HCT116 (cell line): ENCODE results near the gene ALOX5AP. TPM values are rescaled to one million over a fixed set of nuclear protein-coding genes. Genes with fewer than 3 reads are reported as not detected.

Source experiments
- ATAC-seq: fragments of 200-7000 bp; cut with Tn5 transposase; 2 replicates; pipeline ENCODE4 v1.9.1; 2020; ENCODE audit warnings: mild to moderate bottlenecking, moderate library complexity
- BruUV-seq: library from RNA; stranded (reverse); fragments of 400-500 nt; replicated peaks from 2 replicates; lab custom pipeline; 2021; lab: Mats Ljungman, UMichigan
- CTCF ChIA-PET: fragments of 300-600 bp; sonication (Branson Sonifier 250); formaldehyde crosslinking; loops from one replicate; lab custom pipeline; 2021; ENCODE audit warnings: antibody characterized with exemption; lab: Charles Lee
- POLR2A ChIA-PET: fragments of 300-600, 350-600 bp; sonication (Branson Sonifier 250); formaldehyde crosslinking; loops from one replicate; lab custom pipeline; 2021; ENCODE audit warnings: antibody characterized with exemption; lab: Charles Lee
- RAD21 ChIA-PET, 2 experiments: fragments of 300-600 bp; sonication (Branson Sonifier 250); formaldehyde crosslinking; loops; one replicate each; lab custom pipeline; 2023; ENCODE audit warnings: low total read pairs in 2 of 2; ENCODE audit not compliant: uncharacterized antibody in 2 of 2, unreplicated experiment in 2 of 2, low non-redundant PET in 1 of 2; lab: Charles Lee
- DNase-seq: peaks from one replicate; pipeline ENCODE4 v3.0.0-alpha.2; 2010; ENCODE audit warnings: low read depth, low spot score
- H2AFZ ChIP-seq: fragments of 200-600 bp; shearing (Covaris generic), sonication (generic); 2 replicates; pipeline ENCODE4 v1.6.1; 2017; ENCODE audit warnings: low read depth, mixed run types, mixed read lengths, antibody characterized with exemption, low read length; ENCODE audit not compliant: poor library complexity, severe bottlenecking
- H3K27ac ChIP-seq: 2 replicates; pipeline ENCODE4 v1.5.1; 2012; ENCODE audit warnings: low read depth, low read length
- H3K27me3 ChIP-seq: fragments of 200-600 bp; sonication (generic); 2 replicates; pipeline ENCODE4 v1.6.1; 2016; ENCODE audit warnings: mixed run types, low read length, mixed read lengths; ENCODE audit not compliant: insufficient read depth
- H3K36me3 ChIP-seq, 2 experiments: fragments of 200-500 bp in 1 of 2; fragments of 200-600 bp in 1 of 2; sonication (Bioruptor generic) in 1 of 2; sonication (generic) in 1 of 2; 2 replicates each; pipeline versions ENCODE4 v1.5.1 to v1.6.1; 2014 to 2016; ENCODE audit warnings: low read length in 2 of 2, inconsistent platforms in 1 of 2, mixed read lengths in 1 of 2, mixed run types in 1 of 2; ENCODE audit not compliant: insufficient read depth in 2 of 2, control insufficient read depth in 1 of 2
- H3K4me1 ChIP-seq, 2 experiments: fragments of 200-600 bp in 1 of 2; sonication (generic) in 1 of 2; 2 replicates each; pipeline versions ENCODE4 v1.5.1 to v1.6.1; 2012 to 2017; ENCODE audit warnings: low read length in 2 of 2, inconsistent platforms in 1 of 2, mild to moderate bottlenecking in 1 of 2, mixed read lengths in 1 of 2, mixed run types in 1 of 2, moderate library complexity in 1 of 2; ENCODE audit not compliant: insufficient read depth in 2 of 2, control insufficient read depth in 1 of 2
- H3K4me2 ChIP-seq: fragments of 200-600 bp; sonication (generic); 2 replicates; pipeline ENCODE4 v1.6.1; 2017; ENCODE audit warnings: mixed run types, low read length, mixed read lengths
- H3K4me3 ChIP-seq, 2 experiments: fragments of 200-600 bp in 1 of 2; sonication (generic) in 1 of 2; replicated peaks in 1 of 2; 2 replicates each; pipeline ENCODE4 v1.5.1; 2011 to 2016; ENCODE audit warnings: low read length in 2 of 2, control low read depth in 1 of 2, low read depth in 1 of 2, mild to moderate bottlenecking in 1 of 2, mixed read lengths in 1 of 2, mixed run types in 1 of 2
- H3K79me2 ChIP-seq: fragments of 200-600 bp; sonication (generic); 2 replicates; pipeline ENCODE4 v1.6.1; 2017; ENCODE audit warnings: mild to moderate bottlenecking, mixed run types, low read length, moderate library complexity, mixed read lengths; ENCODE audit not compliant: insufficient read depth
- H3K9ac ChIP-seq: fragments of 200-600 bp; sonication (generic); 2 replicates; pipeline ENCODE4 v1.6.1; 2016; ENCODE audit warnings: low read length, mixed read lengths
- H3K9me2 ChIP-seq: fragments of 200-600 bp; sonication (generic), shearing (Covaris generic); 2 replicates; pipeline ENCODE4 v1.6.1; 2017; ENCODE audit warnings: mixed run types, mild to moderate bottlenecking, moderate library complexity; ENCODE audit not compliant: insufficient read depth
- H3K9me3 ChIP-seq, 2 experiments: fragments of 200-500 bp in 1 of 2; fragments of 200-600 bp in 1 of 2; sonication (Bioruptor generic) in 1 of 2; sonication (generic) in 1 of 2; 2 replicates each; pipeline ENCODE4 v1.6.1; 2014 to 2017; ENCODE audit warnings: low read length in 2 of 2, mixed read lengths in 2 of 2, inconsistent platforms in 1 of 2, low read depth in 1 of 2, mild to moderate bottlenecking in 1 of 2, mixed run types in 1 of 2, moderate library complexity in 1 of 2; ENCODE audit not compliant: control insufficient read depth in 1 of 2, insufficient read depth in 1 of 2
- H4K20me1 ChIP-seq: fragments of 200-600 bp; sonication (generic), shearing (Covaris generic); 2 replicates; pipeline ENCODE4 v1.6.1; 2017; ENCODE audit warnings: mixed run types, mild to moderate bottlenecking, moderate library complexity; ENCODE audit not compliant: insufficient read depth
- ELF1 ChIP-seq: IDR thresholded peaks from 2 replicates; pipeline ENCODE4 v1.6.1; 2012; ENCODE audit warnings: low read depth, borderline replicate concordance
- EZH2phosphoT487 ChIP-seq: fragments of 200-600 bp; IDR thresholded peaks from 2 replicates; pipeline ENCODE4 v1.6.1; 2018; ENCODE audit warnings: antibody characterized with exemption, borderline replicate concordance
- FOSL1 ChIP-seq: IDR thresholded peaks from 2 replicates; pipeline ENCODE4 v1.6.1; 2012; ENCODE audit warnings: low read depth
- JUND ChIP-seq: IDR thresholded peaks from 2 replicates; pipeline ENCODE4 v1.6.1; 2012
- POLR2AphosphoS5 ChIP-seq: IDR thresholded peaks from 2 replicates; pipeline ENCODE4 v1.6.1; 2011; ENCODE audit warnings: mild to moderate bottlenecking, low read depth, low read length, moderate library complexity
- REST ChIP-seq: IDR thresholded peaks from 2 replicates; pipeline ENCODE4 v1.6.1; 2012; ENCODE audit warnings: low read depth
- ZBTB33 ChIP-seq: IDR thresholded peaks from 2 replicates; pipeline ENCODE4 v1.6.1; 2011; ENCODE audit warnings: mild to moderate bottlenecking, low read length, moderate library complexity; ENCODE audit not compliant: insufficient replicate concordance; ENCODE audit errors: extremely low read depth
- intact Hi-C: fragments of 100-400 bp; cut with micrococcal nuclease; formaldehyde crosslinking; loops from 2 replicates; pipeline ENCODE4 v1.10.0; 2022
- total RNA-seq: library from RNA; stranded (reverse); gene quantifications from one replicate; pipeline ENCODE4 v1.2.1, GENCODE V29; 2021; ENCODE audit not compliant: unreplicated experiment
- TF ChIP-seq, protein P1 (sequence below): IDR thresholded peaks from 2 replicates; pipeline ENCODE4 v1.6.1; 2012
- TF ChIP-seq, protein P2 (sequence below), 3 experiments: fragments of 200-600 bp in 1 of 3; sonication (generic) in 1 of 3; IDR thresholded peaks in 2 of 3; conservative IDR thresholded peaks in 1 of 3; 2 replicates each; pipeline ENCODE4 v1.5.1; 2012 to 2017; ENCODE audit warnings: low read depth in 2 of 3, low read length in 2 of 3, antibody characterized with exemption in 1 of 3, borderline replicate concordance in 1 of 3, control low read depth in 1 of 3, mild to moderate bottlenecking in 1 of 3, mixed read lengths in 1 of 3, mixed run types in 1 of 3, moderate library complexity in 1 of 3; ENCODE audit not compliant: insufficient read depth in 1 of 3

The ALOX5AP gene
- total RNA-seq, 1 experiment from 2014 or later = not detected

DNA sequence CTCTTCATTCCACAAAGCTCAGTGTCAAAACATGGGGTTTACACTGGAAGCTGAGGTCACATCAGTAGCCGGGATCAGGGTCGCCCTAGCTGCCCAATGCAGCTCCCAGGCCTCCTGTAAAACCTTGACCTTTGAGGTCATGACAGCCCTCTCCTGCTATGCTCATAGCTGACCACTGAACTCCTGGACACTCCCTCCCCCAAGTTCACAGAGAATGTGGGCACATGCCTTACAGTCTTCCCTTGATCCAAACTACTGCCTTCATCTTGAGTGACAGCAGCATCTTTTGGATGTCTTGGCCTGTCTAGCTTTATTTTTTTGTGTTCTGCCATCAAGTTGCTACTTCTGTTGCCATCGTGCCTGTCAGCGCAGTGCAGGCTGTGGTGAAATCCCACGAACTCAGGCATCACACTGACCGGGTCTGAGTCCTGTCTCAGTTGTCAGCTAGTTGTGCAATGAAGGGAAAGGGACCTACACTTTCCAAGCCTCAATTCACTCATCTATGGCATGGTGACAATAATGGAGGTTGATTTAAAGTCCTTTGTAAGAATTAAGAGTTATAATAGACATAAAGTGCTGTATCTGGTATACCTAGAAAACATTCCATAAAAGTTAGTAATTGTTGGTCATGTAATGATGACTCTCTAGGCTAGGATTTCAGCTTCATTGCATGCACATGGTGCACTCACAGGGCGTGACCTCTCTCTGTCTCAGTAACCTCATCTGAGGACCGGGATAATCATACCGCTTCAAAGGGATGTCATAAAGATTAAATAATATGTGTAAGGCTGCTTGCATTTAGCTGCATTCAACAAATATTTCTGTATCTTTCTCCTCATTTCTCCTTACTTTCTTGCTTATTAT is 16.4 kb upstream of the ALOX5AP start:
- H3K9ac ChIP-seq = no peak overlapping the region
- ATAC-seq = peak; percentile 84
- peak overlapping the region; percentile 44 for H3K4me2 ChIP-seq
- H3K9me3 ChIP-seq = no peaks in the 10 kb centered on the region
- peaks cover 0 to 13% of the 10 kb centered on the region in 2 experiments; a peak in 2 of 4 replicates for H3K4me1 ChIP-seq
- peak; percentile 16 for DNase-seq
- ChIA-PET POLR2A (no interaction called here), CTCF (no interaction called here), RAD21 (no interaction called here)
- peaks cover 5% of the 10 kb centered on the region; the same call in 1 of the 2 replicates for H3K27me3 ChIP-seq
- no peak overlapping the region for H3K27ac ChIP-seq
- H3K36me3 ChIP-seq = no peaks in the 10 kb centered on the region
- TF ChIP-seq, protein P1, sequence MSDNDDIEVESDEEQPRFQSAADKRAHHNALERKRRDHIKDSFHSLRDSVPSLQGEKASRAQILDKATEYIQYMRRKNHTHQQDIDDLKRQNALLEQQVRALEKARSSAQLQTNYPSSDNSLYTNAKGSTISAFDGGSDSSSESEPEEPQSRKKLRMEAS = 0 out of 2 replicates have a peak, but pooled peaks have one; percentile 21
- peak; percentile 28; the same call in 1 of the 2 replicates for TF ChIP-seq FOSL1
- TF ChIP-seq JUND = peak; percentile 38; the same call in 1 of the 2 replicates
- no peak for TF ChIP-seq POLR2AphosphoS5
- no peak overlapping the region for H3K4me3 ChIP-seq
- H3K79me2 ChIP-seq = no peaks in the 10 kb centered on the region
- H2AFZ ChIP-seq = no peak overlapping the region
- BruUV-seq = no TSS peak
- no peaks in the 10 kb centered on the region for H4K20me1 ChIP-seq
- intact Hi-C loops = no loop called here
- H3K9me2 ChIP-seq = no peaks in the 10 kb centered on the region

DNA sequence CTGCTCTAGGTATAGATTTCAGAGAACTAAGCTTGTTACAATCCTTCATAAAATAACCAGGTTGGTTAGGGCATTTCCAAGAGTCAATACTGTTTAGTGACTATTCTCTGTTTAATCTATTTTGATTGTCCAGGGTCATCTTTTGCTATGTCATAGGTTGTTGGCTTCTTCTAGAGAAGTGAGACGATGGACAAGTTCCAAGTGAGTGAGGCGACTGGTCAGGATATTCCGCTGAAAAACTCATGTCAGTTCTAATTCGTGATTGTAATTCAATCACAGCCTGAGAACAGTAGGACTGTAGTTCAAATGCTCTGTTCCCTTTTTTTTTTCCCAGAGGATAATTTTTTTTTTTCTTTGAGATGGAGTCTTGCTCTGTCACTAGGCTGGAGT is 15.8 kb upstream of the ALOX5AP start:
- H3K27ac ChIP-seq = no peak overlapping the region
- intact Hi-C loops = no loop called here
- ChIA-PET POLR2A (no interaction called here), RAD21 (no interaction called here), CTCF (no interaction called here)
- H3K9me3 ChIP-seq = no peaks in the 10 kb centered on the region
- H3K27me3 ChIP-seq = peaks cover 5% of the 10 kb centered on the region; the same call in 1 of the 2 replicates
- H2AFZ ChIP-seq = no peak overlapping the region
- H3K36me3 ChIP-seq = no peaks in the 10 kb centered on the region
- no peak overlapping the region for H3K4me3 ChIP-seq
- peak overlapping the region; percentile 44 for H3K4me2 ChIP-seq
- no peaks in the 10 kb centered on the region for H3K9me2 ChIP-seq
- DNase-seq (no peak), ATAC-seq (peak; percentile 25; the same call in 1 of the 2 replicates)
- peaks cover 0 to 13% of the 10 kb centered on the region in 2 experiments; a peak in 2 of 4 replicates for H3K4me1 ChIP-seq
- no TSS peak for BruUV-seq
- H4K20me1 ChIP-seq = no peaks in the 10 kb centered on the region
- no peak overlapping the region for H3K9ac ChIP-seq
- H3K79me2 ChIP-seq = no peaks in the 10 kb centered on the region
- TF ChIP-seq ELF1 (no peak), REST (no peak), ZBTB33 (no peak), FOSL1 (no peak), EZH2phosphoT487 (no peak)
- TF ChIP-seq, protein P2, sequence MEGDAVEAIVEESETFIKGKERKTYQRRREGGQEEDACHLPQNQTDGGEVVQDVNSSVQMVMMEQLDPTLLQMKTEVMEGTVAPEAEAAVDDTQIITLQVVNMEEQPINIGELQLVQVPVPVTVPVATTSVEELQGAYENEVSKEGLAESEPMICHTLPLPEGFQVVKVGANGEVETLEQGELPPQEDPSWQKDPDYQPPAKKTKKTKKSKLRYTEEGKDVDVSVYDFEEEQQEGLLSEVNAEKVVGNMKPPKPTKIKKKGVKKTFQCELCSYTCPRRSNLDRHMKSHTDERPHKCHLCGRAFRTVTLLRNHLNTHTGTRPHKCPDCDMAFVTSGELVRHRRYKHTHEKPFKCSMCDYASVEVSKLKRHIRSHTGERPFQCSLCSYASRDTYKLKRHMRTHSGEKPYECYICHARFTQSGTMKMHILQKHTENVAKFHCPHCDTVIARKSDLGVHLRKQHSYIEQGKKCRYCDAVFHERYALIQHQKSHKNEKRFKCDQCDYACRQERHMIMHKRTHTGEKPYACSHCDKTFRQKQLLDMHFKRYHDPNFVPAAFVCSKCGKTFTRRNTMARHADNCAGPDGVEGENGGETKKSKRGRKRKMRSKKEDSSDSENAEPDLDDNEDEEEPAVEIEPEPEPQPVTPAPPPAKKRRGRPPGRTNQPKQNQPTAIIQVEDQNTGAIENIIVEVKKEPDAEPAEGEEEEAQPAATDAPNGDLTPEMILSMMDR (IDR thresholded peaks at IDR 0.05 in 2 of 3, conservative IDR thresholded peaks at IDR 0.05 in 1 of 3; ENCODE audit: borderline replicate concordance in 1 of 3, insufficient read depth in 1 of 3, low read depth in 2 of 3, low read length in 2 of 3) = no peak
